ENCODE data around the gene ALKBH4.
"Not testable (repeated sequence)": the region's sequence is repeated elsewhere in the genome, so short reads cannot be mapped to it uniquely, and the experiment has no call there.

Gene ALKBH4

GRCh38 chr7:102474736-102475435 lies 10.2 kb upstream of the ALKBH4 start:
- DNase-seq: not testable (repeated sequence)

GRCh38 chr7:102474116-102474515 lies 9.5 kb upstream of the ALKBH4 start:
- DNase-seq: not testable (repeated sequence)

GRCh38 chr7:102473271-102473991 lies 8.8 kb upstream of the ALKBH4 start:
- no peak for DNase-seq

DNA sequence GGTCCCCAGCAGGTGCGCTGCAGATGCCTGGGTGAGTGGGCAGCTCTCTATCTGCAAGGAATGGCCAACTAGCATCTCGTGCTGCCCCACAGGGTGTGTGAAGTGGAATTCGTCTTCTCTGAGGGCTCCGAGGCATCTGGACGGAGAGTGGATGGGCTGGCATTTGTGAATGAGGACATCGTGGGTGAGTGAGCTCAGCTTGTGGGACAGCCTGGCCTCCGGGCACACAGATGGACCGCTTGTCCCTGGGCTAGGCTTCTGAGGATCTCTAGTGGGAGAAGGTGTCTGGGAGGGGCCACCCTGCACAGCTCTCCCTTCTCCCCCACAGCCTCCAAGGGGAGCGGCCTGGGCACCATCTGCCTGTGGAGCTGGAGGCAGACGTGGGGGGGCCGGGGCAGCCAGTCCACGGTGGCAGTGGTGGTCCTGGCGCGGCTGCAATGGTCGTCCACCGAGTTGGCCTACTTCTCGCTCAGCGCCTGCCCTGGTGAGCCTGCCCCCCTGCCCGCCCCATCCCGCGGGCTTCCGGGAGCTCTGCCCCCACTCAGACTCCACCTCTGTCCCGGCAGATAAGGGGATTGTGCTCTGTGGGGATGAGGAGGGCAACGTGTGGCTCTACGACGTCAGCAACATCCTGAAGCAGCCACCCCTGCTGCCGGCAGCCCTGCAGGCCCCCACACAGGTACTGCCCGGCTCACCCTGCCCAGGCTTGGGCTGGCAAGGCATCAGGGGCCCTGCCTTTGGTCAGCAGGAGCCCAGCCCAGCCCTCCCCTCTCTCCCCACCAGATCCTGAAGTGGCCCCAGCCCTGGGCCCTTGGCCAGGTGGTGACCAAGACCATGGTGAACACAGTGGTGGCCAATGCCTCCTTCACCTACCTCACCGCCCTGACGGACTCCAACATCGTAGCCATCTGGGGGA lies 7.7 kb upstream of the ALKBH4 start:
- DNase-seq: no peak

GRCh38 chr7:102471791-102472125 lies 7.1 kb upstream of the ALKBH4 start:
- no peak for DNase-seq

- no peak for DNase-seq
These were observed 5.5 kb upstream of the ALKBH4 start for GRCh38 chr7:102469972-102470825.

GRCh38 chr7:102469351-102469971 lies 4.8 kb upstream of the ALKBH4 start:
- no peak for DNase-seq

DNA sequence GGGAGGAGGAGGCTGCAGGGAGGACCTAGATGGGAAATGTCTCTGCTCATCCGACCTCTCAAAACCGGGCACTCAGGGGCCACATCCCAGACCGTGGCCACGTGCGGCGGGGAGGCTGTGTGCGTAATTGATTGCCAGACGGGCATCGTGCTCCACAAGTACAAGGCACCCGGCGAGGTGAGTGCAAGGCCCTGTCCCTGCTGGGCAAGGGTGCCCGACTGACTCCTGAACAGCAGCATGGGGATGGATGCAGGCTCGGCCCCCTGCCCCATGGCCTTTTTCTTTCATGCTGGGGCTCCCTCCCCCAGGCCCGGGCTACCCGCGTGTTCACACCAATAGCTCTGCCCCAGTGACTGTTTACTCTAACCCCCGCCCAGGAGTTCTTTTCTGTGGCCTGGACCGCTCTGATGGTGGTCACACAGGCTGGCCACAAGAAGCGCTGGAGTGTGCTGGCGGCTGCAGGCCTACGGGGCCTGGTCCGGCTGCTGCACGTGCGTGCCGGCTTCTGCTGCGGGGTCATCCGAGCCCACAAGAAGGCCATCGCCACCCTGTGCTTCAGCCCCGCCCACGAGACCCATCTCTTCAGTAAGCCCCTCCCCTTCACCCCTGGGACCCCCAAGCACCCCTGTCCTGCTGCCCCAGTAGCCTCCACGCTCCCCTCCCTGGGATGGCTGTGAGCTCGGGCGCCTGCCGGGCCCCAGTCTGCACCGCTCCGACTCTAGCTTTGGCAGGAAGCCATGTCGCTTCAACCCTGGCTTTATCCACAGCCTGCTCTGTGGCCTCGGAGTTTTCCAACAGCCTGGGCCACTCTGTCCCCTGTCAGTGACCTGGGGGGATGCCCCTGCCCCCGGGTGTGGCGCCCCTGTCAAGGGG lies 4.1 kb upstream of the ALKBH4 start:
- no peak for DNase-seq

GRCh38 chr7:102467581-102468477 lies 3.2 kb upstream of the ALKBH4 start:
- DNase-seq: no peak

DNA sequence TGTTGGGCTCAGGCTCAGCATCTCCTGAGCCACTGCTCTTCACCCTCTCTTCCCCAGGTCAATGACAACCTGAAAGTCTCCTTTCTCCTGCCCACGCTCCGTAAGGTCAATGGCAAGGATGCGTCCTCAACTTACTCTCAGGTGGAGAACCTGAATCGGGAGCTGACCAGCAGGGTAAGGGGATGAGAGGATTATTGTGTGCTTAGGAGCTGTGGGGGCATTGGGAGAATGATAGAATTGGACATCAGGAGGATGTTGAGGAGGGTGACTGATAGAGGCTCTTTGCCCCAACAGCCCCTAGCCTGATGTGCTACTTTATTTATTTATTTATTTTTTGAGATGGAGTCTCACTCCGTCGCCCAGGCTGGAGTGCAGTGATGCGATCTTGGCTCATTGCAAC lies 1.4 kb upstream of the ALKBH4 start:
- DNase-seq: no peak

DNA sequence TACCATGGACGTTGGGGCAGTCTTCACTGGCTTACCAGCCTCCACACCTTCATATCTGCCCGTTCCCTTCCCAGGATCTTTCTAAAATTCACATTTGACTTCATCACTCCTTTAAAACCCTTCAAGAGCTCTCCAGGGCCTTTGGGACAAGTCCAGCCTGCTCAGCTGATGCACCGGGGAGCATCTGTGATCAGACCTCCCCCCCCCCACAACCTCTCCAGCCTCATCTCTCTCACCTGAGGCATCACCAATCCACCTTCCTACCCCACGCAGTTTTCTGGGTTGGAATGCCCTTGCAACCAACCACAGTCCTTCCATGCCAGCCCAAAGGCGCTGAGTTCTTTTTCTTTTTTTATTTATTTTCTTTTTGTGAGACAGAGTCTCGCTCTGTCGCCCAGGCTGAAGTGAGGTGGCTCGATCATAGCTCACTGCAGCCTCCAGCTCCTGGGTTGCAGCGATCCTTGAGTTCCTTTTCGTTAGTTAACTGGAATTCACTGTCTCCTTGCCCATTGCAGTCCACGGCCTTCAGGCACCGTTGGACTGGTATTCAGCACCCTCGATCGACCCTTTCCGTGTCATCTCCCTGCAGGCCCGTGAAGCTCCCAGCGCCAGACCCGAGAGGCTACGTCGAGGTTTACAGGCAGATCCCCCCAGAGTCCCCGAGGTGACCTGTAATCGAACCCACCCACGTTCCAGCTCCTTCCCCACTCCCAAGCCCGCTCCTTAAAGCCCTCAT lies 654 bp downstream of the ALKBH4 start:
- no peak for DNase-seq

GRCh38 chr7:102460467-102460866 lies 4.2 kb downstream of the ALKBH4 start:
- no peak for DNase-seq

GRCh38 chr7:102459221-102459844 lies 5.3 kb downstream of the ALKBH4 start:
- no peak for DNase-seq

DNA sequence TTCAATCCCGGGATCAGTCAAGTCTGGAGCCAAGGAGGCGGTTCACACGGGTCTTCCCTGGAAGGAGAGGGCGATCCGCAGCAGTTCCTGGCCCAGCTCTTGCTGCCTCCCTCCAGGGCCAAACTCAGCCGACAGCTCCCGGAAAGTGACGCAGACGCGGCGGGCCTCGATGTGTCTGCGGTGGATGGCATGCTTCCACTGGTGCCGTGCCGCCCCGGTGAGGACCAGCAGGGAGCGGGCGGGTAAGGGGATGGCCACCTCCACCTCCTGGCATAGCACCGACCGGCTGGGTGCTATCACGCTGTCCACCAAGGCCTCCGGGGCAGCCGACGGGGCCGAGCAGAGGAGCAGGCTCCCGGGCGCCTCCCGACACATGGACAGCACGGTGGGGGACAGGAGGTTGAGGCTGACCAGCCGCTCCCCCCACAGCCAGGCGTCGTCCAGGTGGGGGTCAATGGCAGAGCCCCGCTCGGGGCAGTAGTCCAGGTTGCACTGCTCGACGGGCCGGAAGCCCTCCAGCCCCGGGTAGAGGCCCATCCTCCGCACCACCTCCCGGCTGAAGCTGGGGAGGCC lies 7.2 kb downstream of the ALKBH4 start:
- DNase-seq: no peak

GRCh38 chr7:102456327-102456726 lies 8.3 kb downstream of the ALKBH4 start:
- DNase-seq: no peak

- no peak for DNase-seq
These were observed 9.1 kb downstream of the ALKBH4 start for GRCh38 chr7:102455596-102455995.

- DNase-seq: not testable (repeated sequence)
These were observed 9.7 kb downstream of the ALKBH4 start for GRCh38 chr7:102454932-102455331.

DNA sequence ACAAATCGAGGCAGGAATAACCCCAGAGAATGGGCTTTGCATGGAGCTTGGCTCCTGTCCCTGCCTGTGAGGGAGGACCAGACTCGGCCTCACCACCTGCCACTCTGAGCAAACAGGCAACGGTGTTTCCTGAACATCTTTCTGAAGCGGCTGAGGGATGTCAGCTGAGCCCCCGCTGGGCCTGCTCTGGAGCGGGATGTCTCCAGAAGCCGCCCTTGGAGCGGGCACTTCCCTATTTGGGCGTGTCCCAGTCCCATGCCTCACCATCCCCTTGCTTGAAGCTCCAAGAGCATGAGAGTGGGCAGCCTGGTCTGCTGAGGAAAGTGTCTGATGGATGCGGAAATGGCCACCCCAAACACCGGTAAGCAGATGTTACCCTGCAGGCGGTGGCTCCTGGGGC lies 10.2 kb downstream of the ALKBH4 start:
- no peak for DNase-seq
